ENCODE measurements around the gene KCTD11. TPM values are rescaled to one million over a fixed set of nuclear protein-coding genes. Genes with fewer than 3 reads are reported as not detected.

KCTD11 gene
- polyA plus RNA-seq, 1 donor = 8.2 TPM

- no peak overlapping the region for H3K27ac ChIP-seq (ENCODE audit: low read length)
- H3K27me3 ChIP-seq (ENCODE audit: control insufficient read depth, insufficient read depth, low read length) = no peaks in the 10 kb centered on the region
- no peaks in the 10 kb centered on the region for H3K9me3 ChIP-seq (ENCODE audit: control insufficient read depth, low read depth, low read length)
- WGBS (ENCODE audit: insufficient coverage, low lambda C conversion rate) = no CpG with 5 or more reads among the region's 7 CpGs
- peaks cover 56% of the 10 kb centered on the region for H3K36me3 ChIP-seq (ENCODE audit: control insufficient read depth, insufficient read depth, low read length)
- DNase-seq = no peak
- H3K4me1 ChIP-seq (ENCODE audit: control insufficient read depth, insufficient read depth, low read length) = peaks cover 24% of the 10 kb centered on the region
- H3K4me3 ChIP-seq (ENCODE audit: low read length) = no peak overlapping the region
These were observed 39.4 kb upstream of the KCTD11 start for GRCh38 chr17:7312432-7313087.

- no peaks in the 10 kb centered on the region for H3K27me3 ChIP-seq (ENCODE audit: control insufficient read depth, insufficient read depth, low read length)
- DNase-seq = no peak
- H3K4me1 ChIP-seq (ENCODE audit: control insufficient read depth, insufficient read depth, low read length) = peaks cover 24% of the 10 kb centered on the region
- WGBS (ENCODE audit: insufficient coverage, low lambda C conversion rate) = no CpG with 5 or more reads among the region's 7 CpGs
- H3K9me3 ChIP-seq (ENCODE audit: control insufficient read depth, low read depth, low read length) = no peaks in the 10 kb centered on the region
- H3K27ac ChIP-seq (ENCODE audit: low read length) = no peak overlapping the region
- H3K4me3 ChIP-seq (ENCODE audit: low read length) = no peak overlapping the region
- peaks cover 64% of the 10 kb centered on the region for H3K36me3 ChIP-seq (ENCODE audit: control insufficient read depth, insufficient read depth, low read length)
These were observed 38.7 kb upstream of the KCTD11 start for GRCh38 chr17:7313088-7313889.

- Histone ChIP-seq H3K9me3 (ENCODE audit: control insufficient read depth, low read depth, low read length) (no peaks in the 10 kb centered on the region), H3K27ac (ENCODE audit: low read length) (peak overlapping the region; percentile 64), H3K4me1 (ENCODE audit: control insufficient read depth, insufficient read depth, low read length) (peaks cover 23% of the 10 kb centered on the region), H3K4me3 (ENCODE audit: low read length) (peak overlapping the region; percentile 67), H3K27me3 (ENCODE audit: control insufficient read depth, insufficient read depth, low read length) (no peaks in the 10 kb centered on the region), H3K36me3 (ENCODE audit: control insufficient read depth, insufficient read depth, low read length) (peaks cover 72% of the 10 kb centered on the region)
- DNase-seq = no peak
- 67% methylated on average over 3 of the region's 9 CpGs for WGBS (ENCODE audit: insufficient coverage, low lambda C conversion rate)
These were observed 37.9 kb upstream of the KCTD11 start for GRCh38 chr17:7313890-7314718.

GRCh38 chr17:7314719-7315569, 37.0 kb upstream of the KCTD11 start, which contains the start of gene GPS2:
Gene GPS2, minus strand, starts transcription at chr17:7315360. Its CDS starts 308 bp downstream, at chr17:7315052.
- peak; percentile 91 to 94 for DNase-seq
- no peaks in the 10 kb centered on the region for H3K9me3 ChIP-seq (ENCODE audit: control insufficient read depth, low read depth, low read length)
- peak within 1 kb of the TSS; percentile 67 for H3K4me3 ChIP-seq (ENCODE audit: low read length)
- H3K27me3 ChIP-seq (ENCODE audit: control insufficient read depth, insufficient read depth, low read length) = no peaks in the 10 kb centered on the region
- peak within 1 kb of the TSS; percentile 91 for H3K27ac ChIP-seq (ENCODE audit: low read length)
- H3K36me3 ChIP-seq (ENCODE audit: control insufficient read depth, insufficient read depth, low read length) = peaks cover 67% of the 10 kb centered on the region
- peaks cover 14% of the 10 kb centered on the region for H3K4me1 ChIP-seq (ENCODE audit: control insufficient read depth, insufficient read depth, low read length)
- no CpG with 5 or more reads among the region's 95 CpGs for WGBS (ENCODE audit: insufficient coverage, low lambda C conversion rate)

GRCh38 chr17:7315570-7316235, 36.3 kb upstream of the KCTD11 start:
- WGBS (ENCODE audit: insufficient coverage, low lambda C conversion rate) = no CpG with 5 or more reads among the region's 30 CpGs
- peaks cover 67% of the 10 kb centered on the region for H3K36me3 ChIP-seq (ENCODE audit: control insufficient read depth, insufficient read depth, low read length)

GRCh38 chr17:7317161-7317803, 34.7 kb upstream of the KCTD11 start:
- WGBS (ENCODE audit: insufficient coverage, low lambda C conversion rate) = no CpG with 5 or more reads among the region's 16 CpGs
- Histone ChIP-seq H3K9me3 (ENCODE audit: control insufficient read depth, low read depth, low read length) (no peaks in the 10 kb centered on the region), H3K4me1 (ENCODE audit: control insufficient read depth, insufficient read depth, low read length) (peaks cover 12% of the 10 kb centered on the region), H3K4me3 (ENCODE audit: low read length) (no peak overlapping the region), H3K36me3 (ENCODE audit: control insufficient read depth, insufficient read depth, low read length) (peaks cover 70% of the 10 kb centered on the region), H3K27me3 (ENCODE audit: control insufficient read depth, insufficient read depth, low read length) (no peaks in the 10 kb centered on the region), H3K27ac (ENCODE audit: low read length) (no peak overlapping the region)
- DNase-seq = no peak

More at GRCh38 chr17:7315570-7316235, 36.3 kb upstream of the KCTD11 start:
- DNase-seq = no peak
- Histone ChIP-seq H3K4me3 (ENCODE audit: low read length) (peak overlapping the region; percentile 67), H3K27me3 (ENCODE audit: control insufficient read depth, insufficient read depth, low read length) (no peaks in the 10 kb centered on the region), H3K4me1 (ENCODE audit: control insufficient read depth, insufficient read depth, low read length) (peaks cover 12% of the 10 kb centered on the region), H3K9me3 (ENCODE audit: control insufficient read depth, low read depth, low read length) (no peaks in the 10 kb centered on the region), H3K27ac (ENCODE audit: low read length) (peak overlapping the region; percentile 91)

- Histone ChIP-seq H3K27ac (ENCODE audit: low read length) (no peak overlapping the region), H3K27me3 (ENCODE audit: control insufficient read depth, insufficient read depth, low read length) (no peaks in the 10 kb centered on the region), H3K9me3 (ENCODE audit: control insufficient read depth, low read depth, low read length) (no peaks in the 10 kb centered on the region), H3K4me1 (ENCODE audit: control insufficient read depth, insufficient read depth, low read length) (peaks cover 12% of the 10 kb centered on the region), H3K36me3 (ENCODE audit: control insufficient read depth, insufficient read depth, low read length) (peaks cover 70% of the 10 kb centered on the region), H3K4me3 (ENCODE audit: low read length) (no peak overlapping the region)
- 80% methylated on average over 1 of the region's 13 CpGs for WGBS (ENCODE audit: insufficient coverage, low lambda C conversion rate)
- DNase-seq = no peak
These were observed 33.7 kb upstream of the KCTD11 start for GRCh38 chr17:7318121-7318860.

GRCh38 chr17:7321466-7321865, 30.5 kb upstream of the KCTD11 start:
- H3K27ac ChIP-seq (ENCODE audit: low read length) = no peak overlapping the region
- WGBS (ENCODE audit: insufficient coverage, low lambda C conversion rate) = no CpG with 5 or more reads among the region's 15 CpGs
- no peaks in the 10 kb centered on the region for H3K4me1 ChIP-seq (ENCODE audit: control insufficient read depth, insufficient read depth, low read length)
- H3K4me3 ChIP-seq (ENCODE audit: low read length) = no peak overlapping the region
- H3K27me3 ChIP-seq (ENCODE audit: control insufficient read depth, insufficient read depth, low read length) = no peaks in the 10 kb centered on the region
- peaks cover 86% of the 10 kb centered on the region for H3K36me3 ChIP-seq (ENCODE audit: control insufficient read depth, insufficient read depth, low read length)
- DNase-seq = no peak
- H3K9me3 ChIP-seq (ENCODE audit: control insufficient read depth, low read depth, low read length) = no peaks in the 10 kb centered on the region

All from large intestine (tissue), 3 donors.